ENCODE measurements around the gene PORCN. TPM values are rescaled to one million over a fixed set of nuclear protein-coding genes. Genes with fewer than 3 reads are reported as not detected.

Gene PORCN
- total and polyA plus RNA-seq, 9 of the 15 experiments (the other 6 are each of a cell fraction or from before 2014, with no cell fraction given): 0.34 to 5.1 (median 2.8) TPM

DNA sequence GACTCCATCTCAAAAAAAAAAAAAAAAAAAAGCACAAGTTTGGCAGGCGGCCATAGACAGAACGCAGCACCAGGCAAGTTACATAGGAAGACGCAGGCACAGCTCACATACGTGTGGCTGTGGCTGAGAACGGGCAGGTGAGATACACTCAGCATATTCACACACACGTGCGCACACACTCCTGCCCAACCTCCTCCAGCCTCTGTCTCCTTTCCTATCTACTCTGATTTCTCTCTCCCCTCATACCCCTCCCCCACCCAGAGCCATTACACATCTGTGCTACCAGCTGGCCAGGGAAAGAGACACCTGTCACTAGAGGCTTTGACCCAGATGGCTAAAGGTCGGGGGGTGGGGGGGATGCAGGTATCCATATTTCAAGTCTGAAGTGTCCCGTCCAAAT lies 36.6 kb upstream of the PORCN start:
- no peak overlapping the region for H3K4me3 ChIP-seq
- no TSS peak for BruUV-seq (replicated peaks)
- no peaks in the 10 kb centered on the region for H3K9me3 ChIP-seq (replicated peaks; ENCODE audit: control insufficient read depth, insufficient read depth, low read depth, low read length)
- DNase-seq (ENCODE audit: extremely low read depth in 1 of 4, low spot score in 3 of 4) (no peak), ATAC-seq (no peak), FAIRE-seq (no peak)
- POLR2A ChIA-PET: interaction anchor here (0.6 kb wide), 1 partner anchor 390 kb away, joined by 3 read pairs; no protein-coding TSS in a partner anchor
- no peak overlapping the region for H3K9ac ChIP-seq (ENCODE audit: insufficient read depth in 1 of 2, low read depth in 2 of 2, low read length in 2 of 2)
- 74% methylated on average over 6 of the region's 9 CpGs for WGBS (ENCODE audit: insufficient coverage, low coverage, missing lambda C conversion rate)
- H2AFZ ChIP-seq (ENCODE audit: low read depth, low read length): no peak overlapping the region
- CTCF ChIA-PET (ENCODE audit: low intra/inter-chr PET ratio): no interaction called here
- in situ Hi-C loops (cut with MboI) (no loop called here), intact Hi-C loops (cut with micrococcal nuclease) (no loop called here)
- no peaks in the 10 kb centered on the region for H3K27me3 ChIP-seq (ENCODE audit: control insufficient read depth in 2 of 2, insufficient read depth in 2 of 2, low read length in 2 of 2)
- H3K4me1 ChIP-seq (replicated peaks in 1 of 2; ENCODE audit: control insufficient read depth in 2 of 2, insufficient read depth in 2 of 2, low read length in 2 of 2): peaks cover 22 to 47% of the 10 kb centered on the region in 2 experiments; a peak in 4 of 5 replicates
- H3K27ac ChIP-seq (ENCODE audit: extremely low read depth, low read depth, low read length): no peak overlapping the region
- no peaks in the 10 kb centered on the region for H3K9me1 ChIP-seq (ENCODE audit: control insufficient read depth, insufficient read depth, low read length)
- H3K4me2 ChIP-seq (ENCODE audit: insufficient read depth, low read length): no peak overlapping the region
- peaks cover under 1% of the 10 kb centered on the region; the same call in 2 of the 3 replicates for H3K36me3 ChIP-seq (ENCODE audit: control insufficient read depth, insufficient read depth, low read length)
- no peaks in the 10 kb centered on the region for H4K20me1 ChIP-seq (replicated peaks; ENCODE audit: control insufficient read depth, insufficient read depth, low read length)
- H3K79me2 ChIP-seq (ENCODE audit: control insufficient read depth, insufficient read depth, low read length): peaks cover 52% of the 10 kb centered on the region
- no peak for TF ChIP-seq SNRNP70 (optimal IDR thresholded peaks at IDR 0.05; ENCODE audit: low read depth, low read length)
- TF ChIP-seq MTA1 (IDR thresholded peaks at IDR 0.05; ENCODE audit: borderline replicate concordance): no peak
- TF ChIP-seq, protein P1, sequence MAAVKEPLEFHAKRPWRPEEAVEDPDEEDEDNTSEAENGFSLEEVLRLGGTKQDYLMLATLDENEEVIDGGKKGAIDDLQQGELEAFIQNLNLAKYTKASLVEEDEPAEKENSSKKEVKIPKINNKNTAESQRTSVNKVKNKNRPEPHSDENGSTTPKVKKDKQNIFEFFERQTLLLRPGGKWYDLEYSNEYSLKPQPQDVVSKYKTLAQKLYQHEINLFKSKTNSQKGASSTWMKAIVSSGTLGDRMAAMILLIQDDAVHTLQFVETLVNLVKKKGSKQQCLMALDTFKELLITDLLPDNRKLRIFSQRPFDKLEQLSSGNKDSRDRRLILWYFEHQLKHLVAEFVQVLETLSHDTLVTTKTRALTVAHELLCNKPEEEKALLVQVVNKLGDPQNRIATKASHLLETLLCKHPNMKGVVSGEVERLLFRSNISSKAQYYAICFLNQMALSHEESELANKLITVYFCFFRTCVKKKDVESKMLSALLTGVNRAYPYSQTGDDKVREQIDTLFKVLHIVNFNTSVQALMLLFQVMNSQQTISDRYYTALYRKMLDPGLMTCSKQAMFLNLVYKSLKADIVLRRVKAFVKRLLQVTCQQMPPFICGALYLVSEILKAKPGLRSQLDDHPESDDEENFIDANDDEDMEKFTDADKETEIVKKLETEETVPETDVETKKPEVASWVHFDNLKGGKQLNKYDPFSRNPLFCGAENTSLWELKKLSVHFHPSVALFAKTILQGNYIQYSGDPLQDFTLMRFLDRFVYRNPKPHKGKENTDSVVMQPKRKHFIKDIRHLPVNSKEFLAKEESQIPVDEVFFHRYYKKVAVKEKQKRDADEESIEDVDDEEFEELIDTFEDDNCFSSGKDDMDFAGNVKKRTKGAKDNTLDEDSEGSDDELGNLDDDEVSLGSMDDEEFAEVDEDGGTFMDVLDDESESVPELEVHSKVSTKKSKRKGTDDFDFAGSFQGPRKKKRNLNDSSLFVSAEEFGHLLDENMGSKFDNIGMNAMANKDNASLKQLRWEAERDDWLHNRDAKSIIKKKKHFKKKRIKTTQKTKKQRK (IDR thresholded peaks at IDR 0.05; ENCODE audit: borderline replicate concordance, low read depth, low read length): no peak
- no peak for TF ChIP-seq ZNF316 (IDR thresholded peaks at IDR 0.05)
- no peak for TF ChIP-seq ZNF445 (CRISPR knock-in tag; IDR thresholded peaks at IDR 0.05; ENCODE audit: low read depth)
- TF ChIP-seq RBBP5 (IDR thresholded peaks at IDR 0.05; ENCODE audit: borderline replicate concordance, insufficient read depth, low read length, poor library complexity, severe bottlenecking): no peak
- TF ChIP-seq, protein P2, sequence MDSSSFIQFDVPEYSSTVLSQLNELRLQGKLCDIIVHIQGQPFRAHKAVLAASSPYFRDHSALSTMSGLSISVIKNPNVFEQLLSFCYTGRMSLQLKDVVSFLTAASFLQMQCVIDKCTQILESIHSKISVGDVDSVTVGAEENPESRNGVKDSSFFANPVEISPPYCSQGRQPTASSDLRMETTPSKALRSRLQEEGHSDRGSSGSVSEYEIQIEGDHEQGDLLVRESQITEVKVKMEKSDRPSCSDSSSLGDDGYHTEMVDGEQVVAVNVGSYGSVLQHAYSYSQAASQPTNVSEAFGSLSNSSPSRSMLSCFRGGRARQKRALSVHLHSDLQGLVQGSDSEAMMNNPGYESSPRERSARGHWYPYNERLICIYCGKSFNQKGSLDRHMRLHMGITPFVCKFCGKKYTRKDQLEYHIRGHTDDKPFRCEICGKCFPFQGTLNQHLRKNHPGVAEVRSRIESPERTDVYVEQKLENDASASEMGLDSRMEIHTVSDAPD (CRISPR knock-in tag; IDR thresholded peaks at IDR 0.05): no peak
- no peak for TF ChIP-seq EZH2 (IDR thresholded peaks at IDR 0.05; ENCODE audit: borderline replicate concordance, low read depth, low read length)
- TF ChIP-seq MED1 (CRISPR knock-in tag; IDR thresholded peaks at IDR 0.05; ENCODE audit: borderline replicate concordance): no peak
- TF ChIP-seq FOXK2 (conservative IDR thresholded peaks at IDR 0.05 in 1 of 2, IDR thresholded peaks at IDR 0.05 in 1 of 2; ENCODE audit: low read depth in 2 of 2): no peak
- TF ChIP-seq ZC3H4 (CRISPR knock-in tag; IDR thresholded peaks at IDR 0.05; ENCODE audit: borderline replicate concordance): no peak
- TF ChIP-seq, protein P3, sequence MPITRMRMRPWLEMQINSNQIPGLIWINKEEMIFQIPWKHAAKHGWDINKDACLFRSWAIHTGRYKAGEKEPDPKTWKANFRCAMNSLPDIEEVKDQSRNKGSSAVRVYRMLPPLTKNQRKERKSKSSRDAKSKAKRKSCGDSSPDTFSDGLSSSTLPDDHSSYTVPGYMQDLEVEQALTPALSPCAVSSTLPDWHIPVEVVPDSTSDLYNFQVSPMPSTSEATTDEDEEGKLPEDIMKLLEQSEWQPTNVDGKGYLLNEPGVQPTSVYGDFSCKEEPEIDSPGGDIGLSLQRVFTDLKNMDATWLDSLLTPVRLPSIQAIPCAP (CRISPR knock-in tag; IDR thresholded peaks at IDR 0.05; ENCODE audit: borderline replicate concordance): no peak
- TF ChIP-seq CBFA2T2 (conservative IDR thresholded peaks at IDR 0.05): peak; percentile 46
- TF ChIP-seq IRF2 (CRISPR knock-in tag; IDR thresholded peaks at IDR 0.05): no peak
- TF ChIP-seq ETV1 (tag; conservative IDR thresholded peaks at IDR 0.05; ENCODE audit: low read depth): no peak
- TF ChIP-seq DIDO1 (tag; IDR thresholded peaks at IDR 0.05; ENCODE audit: low read depth): no peak
- TF ChIP-seq, protein P4, sequence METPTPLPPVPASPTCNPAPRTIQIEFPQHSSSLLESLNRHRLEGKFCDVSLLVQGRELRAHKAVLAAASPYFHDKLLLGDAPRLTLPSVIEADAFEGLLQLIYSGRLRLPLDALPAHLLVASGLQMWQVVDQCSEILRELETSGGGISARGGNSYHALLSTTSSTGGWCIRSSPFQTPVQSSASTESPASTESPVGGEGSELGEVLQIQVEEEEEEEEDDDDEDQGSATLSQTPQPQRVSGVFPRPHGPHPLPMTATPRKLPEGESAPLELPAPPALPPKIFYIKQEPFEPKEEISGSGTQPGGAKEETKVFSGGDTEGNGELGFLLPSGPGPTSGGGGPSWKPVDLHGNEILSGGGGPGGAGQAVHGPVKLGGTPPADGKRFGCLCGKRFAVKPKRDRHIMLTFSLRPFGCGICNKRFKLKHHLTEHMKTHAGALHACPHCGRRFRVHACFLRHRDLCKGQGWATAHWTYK (CRISPR knock-in tag; IDR thresholded peaks at IDR 0.05): no peak
